GM12892 (cell line): ENCODE measurements around the gene DENND2A.

Source experiments
- POLR2A ChIP-seq: IDR thresholded peaks from 2 replicates; pipeline ENCODE4 v1.6.1; 2011; ENCODE audit warnings: low read depth, low read length, control low read depth
- POLR2AphosphoS5 ChIP-seq: IDR thresholded peaks from 2 replicates; pipeline ENCODE4 v1.6.1; 2011; ENCODE audit warnings: low read depth, low read length, control low read depth
- TAF1 ChIP-seq: IDR thresholded peaks from 2 replicates; pipeline ENCODE4 v1.6.1; 2011; ENCODE audit warnings: low read depth, mild to moderate bottlenecking, control low read depth, low read length, borderline replicate concordance

DNA sequence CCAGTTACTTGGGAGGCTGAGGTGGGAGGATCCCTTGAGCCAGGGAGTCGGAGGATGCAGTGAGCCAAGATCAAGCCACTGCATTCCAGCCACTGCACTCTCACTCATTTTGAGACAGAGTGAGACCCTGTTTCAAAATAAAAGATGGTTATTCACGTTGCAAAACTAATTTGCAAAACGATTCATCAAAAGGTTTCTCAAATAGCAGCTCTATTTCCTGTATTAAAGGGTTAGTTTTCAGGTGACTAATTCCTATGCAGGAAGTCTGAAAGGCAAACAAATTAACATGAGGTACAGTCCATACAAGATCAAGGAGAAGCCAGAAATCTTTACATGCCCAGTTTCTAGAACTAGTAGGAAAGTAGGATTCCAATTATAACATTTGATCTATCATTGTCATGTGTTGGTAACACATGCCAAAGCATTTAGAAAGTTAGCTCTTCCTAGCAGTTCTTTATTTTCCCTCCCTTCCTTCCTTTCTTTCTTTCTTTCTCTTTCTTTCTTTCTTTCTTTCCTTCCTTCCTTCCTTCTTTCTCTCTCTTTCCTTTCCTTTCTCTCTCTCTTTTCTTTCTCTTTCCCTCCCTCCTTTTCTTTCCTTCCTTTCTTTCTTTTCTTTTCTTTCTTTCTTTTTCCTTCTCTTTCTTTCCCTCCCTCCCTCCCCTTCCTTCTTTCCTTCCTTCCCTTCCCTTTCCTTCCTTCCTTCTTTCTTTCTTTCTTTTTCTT, 49.3 kb downstream of the DENND2A start:
- TF ChIP-seq POLR2A (no peak), TAF1 (no peak), POLR2AphosphoS5 (no peak)
